Activated naive CD4-positive, alpha-beta T cell treated with Interleukin-2 at 50 U/mL for 16 hours (primary cell): ENCODE data around the gene TIGD1.
"Not testable (repeated sequence)": the region's sequence is repeated elsewhere in the genome, so short reads cannot be mapped to it uniquely, and the experiment has no call there.

ENCODE experiments used
- DNase-seq: peaks from one replicate; pipeline ENCODE4 v3.0.0-alpha.2; 2020

Gene TIGD1

GRCh38 chr2:232538671-232539070 lies 11.7 kb downstream of the TIGD1 start:
- DNase-seq: no peak

DNA sequence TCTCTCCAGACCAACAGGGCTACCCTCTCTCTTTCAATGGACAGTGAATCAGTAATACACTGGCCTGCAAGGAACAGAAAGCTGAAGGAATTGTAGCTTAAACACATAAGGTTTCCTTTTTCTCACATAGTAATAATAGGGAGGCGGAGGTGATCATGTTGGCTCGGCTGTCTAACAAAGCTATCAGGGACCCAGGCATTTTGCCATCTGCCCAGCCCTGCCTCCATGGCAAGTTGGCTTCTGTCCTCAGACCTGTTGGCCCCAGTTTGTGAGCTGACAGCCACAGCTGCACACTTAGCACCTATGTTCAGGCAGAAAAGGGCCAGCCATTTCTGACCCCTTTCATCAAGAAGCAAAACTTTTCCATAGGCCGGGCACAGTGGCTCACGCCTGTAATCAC lies 12.9 kb downstream of the TIGD1 start:
- no peak for DNase-seq

DNA sequence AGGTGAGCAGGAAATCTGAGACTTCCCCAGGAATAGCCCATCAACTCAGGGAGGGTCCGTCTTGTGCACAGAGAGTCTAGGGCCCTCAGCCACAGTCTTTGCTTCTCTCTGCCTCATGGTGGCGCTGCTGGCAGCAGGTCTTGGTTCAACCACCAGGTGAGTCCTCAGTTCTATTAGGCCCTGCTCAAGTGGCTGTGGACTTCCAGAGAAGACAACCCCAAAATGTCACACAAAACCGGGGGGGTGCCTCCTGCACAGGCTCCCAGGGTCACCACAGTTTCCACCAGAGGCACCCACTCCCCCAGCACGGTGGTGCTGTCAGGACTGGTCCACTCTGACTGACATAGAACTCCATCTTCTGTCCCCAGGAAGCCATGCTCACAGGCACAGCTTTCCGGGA lies 13.3 kb downstream of the TIGD1 start:
- no peak for DNase-seq

- no peak for DNase-seq
Observed at GRCh38 chr2:232535761-232536530, 14.4 kb downstream of the TIGD1 start.

DNA sequence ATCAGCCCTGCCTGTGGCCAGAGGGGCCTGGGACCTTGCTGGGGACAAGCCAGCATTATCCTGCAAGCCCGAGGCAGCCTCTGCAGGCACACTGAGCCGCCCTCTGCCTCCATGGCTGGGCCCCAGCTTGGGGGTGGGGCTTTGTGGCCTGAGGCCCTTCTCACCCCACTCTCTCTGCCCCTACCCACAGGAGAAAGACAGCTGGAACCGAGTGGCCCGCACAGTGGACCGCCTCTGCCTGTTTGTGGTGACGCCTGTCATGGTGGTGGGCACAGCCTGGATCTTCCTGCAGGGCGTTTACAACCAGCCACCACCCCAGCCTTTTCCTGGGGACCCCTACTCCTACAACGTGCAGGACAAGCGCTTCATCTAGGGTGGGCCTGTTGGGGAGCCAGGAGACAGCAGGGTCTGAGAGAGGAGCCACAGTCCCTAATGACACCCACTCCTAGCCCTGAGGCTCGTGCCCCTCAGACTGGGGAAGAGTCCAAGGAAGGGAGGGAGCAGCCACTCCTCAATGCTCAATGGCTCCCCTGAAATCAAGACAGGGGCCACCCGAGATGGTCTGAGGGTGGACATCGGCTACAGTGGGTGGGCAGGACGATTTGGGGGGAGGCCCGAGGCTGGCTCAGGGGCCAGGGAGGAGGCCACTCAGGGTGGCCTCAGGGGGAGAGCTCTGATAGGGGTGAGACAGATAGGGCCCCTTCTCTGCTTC lies 15.3 kb downstream of the TIGD1 start:
- DNase-seq: no peak

- DNase-seq: no peak
Observed at GRCh38 chr2:232533944-232534710, 16.2 kb downstream of the TIGD1 start.

GRCh38 chr2:232532821-232533220 lies 17.5 kb downstream of the TIGD1 start:
- DNase-seq: not testable (repeated sequence)

GRCh38 chr2:232532419-232532818 lies 17.9 kb downstream of the TIGD1 start:
- DNase-seq: no peak

GRCh38 chr2:232530626-232531260 lies 19.6 kb downstream of the TIGD1 start:
- no peak for DNase-seq

GRCh38 chr2:232529806-232530547 lies 20.4 kb downstream of the TIGD1 start:
- no peak for DNase-seq

DNA sequence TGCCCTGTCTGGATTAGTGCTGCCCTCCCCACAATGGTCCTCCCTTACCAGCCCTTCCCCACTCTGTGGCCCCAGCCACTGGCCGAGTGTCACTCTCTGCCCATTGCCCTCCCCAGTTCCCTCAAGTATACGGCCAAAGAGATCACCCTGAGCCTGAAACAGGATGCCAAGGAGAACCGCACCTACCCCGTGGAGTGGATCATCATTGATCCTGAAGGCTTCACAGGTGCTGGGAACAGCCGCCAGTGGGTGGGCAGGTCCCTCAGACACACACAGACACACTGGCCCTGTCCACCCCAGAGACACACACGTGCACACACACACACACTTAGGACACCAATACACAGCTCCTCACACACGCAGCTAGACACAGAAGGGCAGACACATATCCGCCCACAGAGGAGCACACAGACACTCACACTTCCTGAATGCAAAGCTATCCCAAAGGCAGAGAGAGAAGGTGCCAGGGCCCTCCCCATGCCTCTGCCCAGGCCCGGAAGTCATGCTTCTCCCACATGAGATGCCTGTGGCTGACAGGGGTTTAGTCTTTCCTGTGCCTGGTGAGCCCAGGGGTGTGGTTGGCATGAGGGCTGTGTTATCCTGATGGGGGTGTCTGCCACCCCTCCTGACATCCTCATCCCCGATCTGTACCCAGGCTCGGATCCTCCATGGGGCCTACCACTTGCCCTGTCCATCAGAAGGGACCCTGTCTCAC lies 21.5 kb downstream of the TIGD1 start:
- no peak for DNase-seq

DNA sequence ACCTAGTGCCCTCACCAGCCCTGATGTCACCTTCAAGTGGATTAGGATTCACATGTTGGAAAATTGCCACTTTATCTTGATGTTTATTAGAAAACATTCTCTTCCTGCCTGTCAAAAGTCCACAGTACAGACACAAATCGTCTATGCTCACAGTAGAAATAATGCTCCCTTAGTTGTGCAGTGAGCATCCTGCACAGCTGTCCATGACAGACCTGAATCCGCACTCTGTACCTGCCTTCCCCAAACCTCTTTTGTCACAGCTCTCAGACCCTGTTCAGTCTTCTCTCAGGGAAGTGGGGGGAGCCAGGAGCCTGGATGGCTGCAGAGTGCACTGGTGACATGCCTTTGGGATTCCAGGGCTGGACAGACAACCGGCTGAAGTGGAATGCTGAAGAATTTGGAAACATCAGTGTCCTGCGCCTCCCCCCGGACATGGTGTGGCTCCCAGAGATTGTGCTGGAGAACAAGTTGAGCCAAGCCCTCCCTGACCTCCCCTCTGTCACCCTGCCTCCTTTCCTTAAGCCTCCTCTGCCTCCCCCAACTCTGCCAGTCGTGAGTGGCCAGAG lies 22.4 kb downstream of the TIGD1 start:
- no peak for DNase-seq

- DNase-seq: no peak
Observed at GRCh38 chr2:232526372-232526941, 23.9 kb downstream of the TIGD1 start.

DNA sequence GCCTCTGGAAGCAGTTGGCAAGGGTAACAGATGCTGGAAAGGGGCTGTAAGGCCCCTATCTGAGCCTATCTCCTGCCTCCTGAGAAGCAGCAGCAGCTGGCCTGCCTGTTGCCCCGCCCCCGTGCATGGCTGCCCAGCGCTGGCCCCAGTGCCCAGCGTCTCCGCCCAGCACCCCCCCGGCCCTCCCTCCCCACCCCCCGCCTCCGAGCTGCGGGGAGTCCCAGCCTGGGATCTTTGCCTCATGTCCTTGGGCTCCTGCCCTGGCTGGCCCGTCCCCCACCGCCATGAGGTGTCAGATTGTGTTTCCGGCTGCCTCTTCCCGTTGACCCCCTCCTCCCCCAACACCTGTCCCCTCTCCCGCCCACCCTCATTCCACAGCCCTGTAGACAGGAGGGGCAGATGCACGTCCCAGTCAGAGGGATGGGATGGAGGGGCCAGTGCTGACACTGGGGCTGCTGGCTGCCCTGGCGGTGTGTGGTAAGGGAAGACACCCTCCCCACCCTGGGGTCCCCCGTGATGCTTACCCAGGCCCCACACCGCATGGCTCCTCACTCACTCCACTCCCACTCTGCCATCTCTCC lies 24.5 kb downstream of the TIGD1 start, which contains the start of gene CHRND:
TSS of gene CHRND (plus strand) at position 370 of the 581 bp plus-strand sequence. CDS start at position 426, 56 bp downstream.
- DNase-seq: no peak

DNA sequence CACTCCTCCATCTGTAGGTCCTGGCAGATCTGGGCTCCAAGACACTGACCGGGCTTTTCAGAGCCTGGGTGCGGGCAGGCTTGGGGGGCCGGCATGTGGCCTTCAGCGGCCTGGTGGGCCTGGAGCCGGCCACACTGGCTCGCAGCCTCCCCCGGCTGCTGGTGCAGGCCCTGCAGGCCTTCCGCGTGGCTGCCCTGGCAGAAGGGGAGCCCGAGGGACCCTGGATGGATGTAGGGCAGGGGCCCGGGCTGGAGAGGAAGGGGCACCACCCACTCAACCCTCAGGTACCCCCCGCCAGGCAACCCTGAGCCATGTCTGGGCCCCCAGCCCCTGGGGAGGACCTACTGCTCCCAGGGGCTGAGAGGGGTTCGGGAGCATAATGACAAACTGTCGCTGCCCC lies 25.2 kb downstream of the TIGD1 start:
- no peak for DNase-seq

- DNase-seq: no peak
Observed at GRCh38 chr2:232524771-232525170, 25.6 kb downstream of the TIGD1 start.

DNA sequence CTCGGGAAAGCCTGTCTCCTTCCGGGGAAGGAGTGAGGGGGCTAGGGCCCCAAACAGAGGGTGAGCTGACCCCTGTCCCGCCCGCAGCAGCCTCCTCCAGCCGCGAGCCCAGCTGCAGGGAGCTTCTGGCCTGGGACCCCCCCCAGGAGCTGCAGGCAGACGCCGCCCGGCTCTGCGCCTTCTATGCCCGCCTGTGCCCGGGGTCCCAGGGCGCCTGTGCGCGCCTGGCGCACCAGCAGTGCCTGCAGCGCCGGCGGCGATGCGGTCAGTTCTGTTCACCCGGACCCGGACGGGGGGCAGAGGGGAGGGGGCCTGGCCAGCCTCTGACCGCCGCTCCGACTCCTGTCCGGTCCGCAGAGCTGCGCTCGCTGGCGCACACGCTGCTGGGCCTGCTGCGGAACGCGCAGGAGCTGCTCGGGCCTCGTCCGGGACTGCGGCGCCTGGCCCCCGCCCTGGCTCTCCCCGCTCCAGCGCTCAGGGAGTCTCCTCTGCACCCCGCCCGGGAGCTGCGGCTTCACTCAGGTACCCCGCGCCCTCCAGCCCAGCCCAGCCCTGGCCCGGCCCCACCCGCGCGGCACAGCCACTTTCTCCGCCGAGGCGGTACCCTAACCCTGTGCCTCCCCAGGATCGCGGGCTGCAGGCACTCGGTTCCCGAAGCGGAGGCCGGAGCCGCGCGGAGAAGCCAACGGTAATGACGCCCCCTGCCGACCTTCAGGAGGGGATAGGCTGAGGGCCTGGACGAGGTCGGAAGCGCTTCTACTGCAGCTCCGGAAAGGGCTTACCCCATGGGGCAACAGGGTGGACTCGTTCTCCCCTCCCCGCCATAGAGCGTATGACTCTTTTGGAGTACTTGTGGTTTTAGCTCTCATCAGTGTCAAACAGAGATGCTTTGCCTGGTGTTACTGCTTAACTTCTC lies 26.4 kb downstream of the TIGD1 start:
- no peak for DNase-seq

DNA sequence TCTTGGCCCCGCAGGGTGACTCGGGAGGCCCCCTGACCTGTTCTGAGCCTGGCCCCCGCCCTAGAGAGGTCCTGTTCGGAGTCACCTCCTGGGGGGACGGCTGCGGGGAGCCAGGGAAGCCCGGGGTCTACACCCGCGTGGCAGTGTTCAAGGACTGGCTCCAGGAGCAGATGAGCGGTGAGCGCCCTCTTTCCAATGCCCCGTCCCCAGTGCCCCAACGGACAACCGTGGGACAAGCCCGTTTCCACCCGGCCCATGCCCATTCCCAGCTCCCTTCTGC lies 27.0 kb downstream of the TIGD1 start:
- DNase-seq: no peak

DNA sequence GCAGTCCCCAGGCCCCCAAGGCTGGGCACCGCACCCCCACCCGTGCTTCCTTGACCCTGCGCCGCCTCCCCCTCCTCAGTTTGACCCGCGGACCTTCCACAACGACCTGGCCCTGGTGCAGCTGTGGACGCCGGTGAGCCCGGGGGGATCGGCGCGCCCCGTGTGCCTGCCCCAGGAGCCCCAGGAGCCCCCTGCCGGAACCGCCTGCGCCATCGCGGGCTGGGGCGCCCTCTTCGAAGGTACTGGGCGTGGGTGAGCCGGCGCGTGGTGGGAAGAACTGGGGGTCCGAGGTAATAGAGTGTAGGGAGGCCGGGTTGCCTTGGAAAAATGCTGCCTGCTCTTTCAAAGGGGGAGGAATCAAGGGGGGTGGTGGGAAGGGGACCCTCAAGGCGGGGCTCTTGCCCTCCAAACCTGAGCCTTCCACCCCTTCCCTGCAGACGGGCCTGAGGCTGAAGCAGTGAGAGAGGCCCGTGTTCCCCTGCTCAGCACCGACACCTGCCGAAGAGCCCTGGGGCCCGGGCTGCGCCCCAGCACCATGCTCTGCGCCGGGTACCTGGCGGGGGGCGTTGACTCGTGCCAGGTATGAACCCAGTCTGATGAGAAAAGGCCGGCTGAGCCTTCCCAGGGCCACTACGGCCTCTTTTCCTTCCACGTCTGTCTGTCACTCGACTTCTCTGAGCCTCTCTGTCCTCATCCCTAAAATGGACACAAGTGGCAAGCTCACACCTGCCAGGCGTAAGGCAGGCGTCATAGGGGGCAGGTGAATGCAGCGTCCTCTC lies 27.5 kb downstream of the TIGD1 start:
- no peak for DNase-seq
